B cell (primary cell): ENCODE results near the gene PPAN. TPM values are rescaled to one million over a fixed set of nuclear protein-coding genes. Genes with fewer than 3 reads are reported as not detected.
A peak's percentile ranks its signal among the peaks of the same experiment; 100 is the strongest.

ENCODE experiments used
- ATAC-seq: fragments of 200-7000 bp; cut with Tn5 transposase; one replicate; pipeline ENCODE4 v1.10.0; 2021; ENCODE audit warnings: low read depth, mild to moderate bottlenecking, moderate number of reproducible peaks, moderate library complexity
- CTCF ChIA-PET: fragments of 350-600 bp; sonication (Branson Sonifier 250); formaldehyde crosslinking; loops from one replicate; lab custom pipeline; 2021; ENCODE audit warnings: antibody characterized with exemption, inconsistent platforms; lab: Charles Lee
- POLR2A ChIA-PET: fragments of 350-600 bp; sonication (Branson Sonifier 250); formaldehyde crosslinking; loops from one replicate; lab custom pipeline; 2021; ENCODE audit warnings: antibody characterized with exemption; lab: Charles Lee
- DNase-seq: peaks from one replicate; pipeline ENCODE4 v3.0.0; 2013
- H2AFZ ChIP-seq: 2 replicates; pipeline ENCODE4 v1.6.1; 2012; ENCODE audit warnings: mild to moderate bottlenecking, low read depth, low read length; ENCODE audit not compliant: insufficient read depth, poor library complexity, severe bottlenecking
- H3K27ac ChIP-seq, 2 donors: 1 replicate in 1 of 2; 2 replicates in 1 of 2; pipeline ENCODE4 v1.5.1; 2012 to 2013; ENCODE audit warnings: low read length in 2 of 2, mild to moderate bottlenecking in 2 of 2, moderate library complexity in 1 of 2
- H3K27me3 ChIP-seq, 4 experiments: fragments of 200-600 bp in 1 of 4; sonication (generic) in 1 of 4; replicated peaks in 1 of 4; 1 replicate in 2 of 4; 2 replicates in 2 of 4; pipeline versions ENCODE4 v1.6.1 to v1.7.0; 2013 to 2016; ENCODE audit warnings: low read length in 3 of 4, mild to moderate bottlenecking in 2 of 4, mixed read lengths in 1 of 4, moderate library complexity in 1 of 4; ENCODE audit not compliant: insufficient read depth in 4 of 4, control insufficient read depth in 3 of 4; ENCODE audit errors: control extremely low read depth in 1 of 4
- H3K36me3 ChIP-seq, 2 experiments: replicated peaks in 1 of 2; 1 replicate in 1 of 2; 2 replicates in 1 of 2; pipeline versions ENCODE4 v1.6.1 to v1.7.1; 2013; ENCODE audit warnings: low read length in 1 of 2; ENCODE audit not compliant: insufficient read depth in 2 of 2, control insufficient read depth in 1 of 2; ENCODE audit errors: control extremely low read depth in 1 of 2, extremely low read depth in 1 of 2
- H3K4me1 ChIP-seq, 2 donors: fragments of 200-600 bp in 1 of 2; sonication (generic) in 1 of 2; 1 replicate in 1 of 2; 2 replicates in 1 of 2; pipeline versions ENCODE4 v1.5.1 to v1.6.1; 2013 to 2017; ENCODE audit warnings: low read length in 2 of 2; ENCODE audit not compliant: control insufficient read depth in 2 of 2, insufficient read depth in 2 of 2
- H3K4me2 ChIP-seq: replicated peaks from 2 replicates; pipeline ENCODE3; 2012; ENCODE audit warnings: mild to moderate bottlenecking, low read depth, low read length; ENCODE audit not compliant: poor library complexity, severe bottlenecking
- H3K4me3 ChIP-seq, 5 experiments: fragments of 200-600 bp in 1 of 5; sonication (generic) in 1 of 5; 1 replicate in 3 of 5; 2 replicates in 2 of 5; pipeline versions ENCODE4 v1.5.1 to v1.7.0; 2011 to 2016; ENCODE audit warnings: low read length in 4 of 5, mild to moderate bottlenecking in 4 of 5, low read depth in 2 of 5, control low read depth in 1 of 5, moderate library complexity in 1 of 5; ENCODE audit not compliant: insufficient read depth in 1 of 5; ENCODE audit errors: control extremely low read depth in 1 of 5, extremely low read depth in 1 of 5
- H3K79me2 ChIP-seq: fragments of 200-600 bp; sonication (generic); one replicate; pipeline ENCODE4 v1.6.0; 2016; ENCODE audit warnings: low read length; ENCODE audit not compliant: control insufficient read depth, insufficient read depth
- H3K9ac ChIP-seq: fragments of 200-600 bp; sonication (generic); 2 replicates; pipeline ENCODE4 v1.6.1; 2017; ENCODE audit warnings: mild to moderate bottlenecking, low read length, moderate library complexity
- H3K9me3 ChIP-seq, 3 donors: one replicate each; pipeline versions ENCODE4 v1.6.1 to v1.7.1; 2013; ENCODE audit warnings: low read length in 2 of 3; ENCODE audit not compliant: control insufficient read depth in 2 of 3, insufficient read depth in 1 of 3; ENCODE audit errors: control extremely low read depth in 1 of 3
- H4K20me1 ChIP-seq: 2 replicates; pipeline ENCODE4 v1.6.0; 2012; ENCODE audit warnings: mild to moderate bottlenecking, low read length; ENCODE audit not compliant: insufficient read depth, control insufficient read depth, poor library complexity, severe bottlenecking
- H3K27ac Mint-ChIP-seq: one replicate; pipeline ENCODE4 v1.8.0; 2021; ENCODE audit warnings: mixed read lengths
- H3K27me3 Mint-ChIP-seq: one replicate; pipeline ENCODE4 v1.8.0; 2021; ENCODE audit warnings: mixed read lengths
- H3K4me1 Mint-ChIP-seq: one replicate; pipeline ENCODE4 v1.8.0; 2021; ENCODE audit warnings: mixed read lengths
- H3K4me3 Mint-ChIP-seq: one replicate; pipeline ENCODE4 v1.8.0; 2021; ENCODE audit warnings: mixed read lengths
- H3K9me3 Mint-ChIP-seq: one replicate; pipeline ENCODE4 v1.8.0; 2022; ENCODE audit warnings: mixed read lengths; ENCODE audit not compliant: insufficient read depth
- CTCF ChIP-seq: fragments of 200-600 bp; IDR thresholded peaks from one replicate; pipeline ENCODE4 v1.8.0; 2022; ENCODE audit warnings: antibody characterized with exemption, mild to moderate bottlenecking
- EZH2 ChIP-seq: IDR thresholded peaks from 2 replicates; pipeline ENCODE4 v1.6.1; 2012; ENCODE audit warnings: borderline replicate concordance, low read depth, mild to moderate bottlenecking, moderate library complexity, low read length; ENCODE audit not compliant: insufficient read depth, poor library complexity, severe bottlenecking
- WGBS: methylation state at CpG from one replicate; pipeline ENCODE4 v1.1.5; 2013; ENCODE audit warnings: missing lambda C conversion rate; ENCODE audit not compliant: insufficient coverage; 5-methylcytosine and 5-hydroxymethylcytosine counted together
- intact Hi-C: fragments of 100-400 bp; cut with micrococcal nuclease; formaldehyde crosslinking; loops from one replicate; pipeline ENCODE4 v1.10.0; 2022
- polyA plus RNA-seq: library from polyadenylated mRNA; depleted of rRNA; stranded (reverse); fragments of >200 nt; gene quantifications from 2 replicates; pipeline ENCODE4 v1.2.3, GENCODE V29; 2012
- total RNA-seq, 2 donors: library from RNA; stranded (reverse); fragments of 120-200 nt in 1 of 2; gene quantifications; 1 replicate in 1 of 2; 2 replicates in 1 of 2; pipeline versions ENCODE4 v1.2.3 to v1.2.4, GENCODE V29; 2013 to 2022

The PPAN gene
- total and polyA plus RNA-seq, 2 donors (not counting 1 experiment from before 2014, with no cell fraction given) = 42.2 to 88.0 TPM

- Mint-ChIP-seq H3K9me3 (no peaks in the 10 kb centered on the region), H3K27me3 (no peaks in the 10 kb centered on the region), H3K4me3 (no peak overlapping the region), H3K27ac (peak overlapping the region; percentile 26), H3K4me1 (no peaks in the 10 kb centered on the region)
- no peak for DNase-seq
- Histone ChIP-seq H3K36me3 (peaks cover 0 to 84% of the 10 kb centered on the region in 2 experiments), H3K4me1 (no peaks in the 10 kb centered on the region), H3K9ac (no peak overlapping the region), H2AFZ (no peak overlapping the region), H3K27me3 (no peaks in the 10 kb centered on the region), H3K4me2 (no peak overlapping the region), H3K27ac (no peak overlapping the region), H3K4me3 (no peak overlapping the region), H4K20me1 (no peaks in the 10 kb centered on the region), H3K79me2 (no peaks in the 10 kb centered on the region), H3K9me3 (no peaks in the 10 kb centered on the region)
- 97% methylated on average over 27 of the region's 27 CpGs for WGBS
- POLR2A ChIA-PET = interaction anchor here (0.5 to 0.6 kb wide), 2 partner anchors 357 to 665 kb away, joined by 3 to 5 read pairs; no protein-coding TSS in a partner anchor
- CTCF ChIA-PET = no interaction called here
- ATAC-seq = no peak
- TF ChIP-seq CTCF (no peak), EZH2 (no peak)
- intact Hi-C loops = no loop called here
These were observed 33.0 kb downstream of the PPAN start for GRCh38 chr19:10138879-10139795.

- Mint-ChIP-seq H3K27ac (no peak overlapping the region), H3K4me3 (no peak overlapping the region), H3K4me1 (no peaks in the 10 kb centered on the region), H3K27me3 (no peaks in the 10 kb centered on the region), H3K9me3 (no peaks in the 10 kb centered on the region)
- DNase-seq (no peak), ATAC-seq (no peak)
- H3K27me3 ChIP-seq = no peaks in the 10 kb centered on the region
- H3K9me3 ChIP-seq = no peaks in the 10 kb centered on the region
- intact Hi-C loops = no loop called here
- no peaks in the 10 kb centered on the region for H3K4me1 ChIP-seq
- no peak overlapping the region for H3K9ac ChIP-seq
- H2AFZ ChIP-seq = no peak overlapping the region
- no peak overlapping the region for H3K4me2 ChIP-seq
- 95% methylated on average over 22 of the region's 23 CpGs for WGBS
- TF ChIP-seq CTCF = no peak
- TF ChIP-seq EZH2 = no peak
- H4K20me1 ChIP-seq = no peaks in the 10 kb centered on the region
- no peak overlapping the region for H3K4me3 ChIP-seq
- H3K36me3 ChIP-seq = peaks cover 1 to 89% of the 10 kb centered on the region in 2 experiments
- POLR2A ChIA-PET = no interaction called here
- no peak overlapping the region for H3K27ac ChIP-seq
- CTCF ChIA-PET = interaction anchor here (1.0 kb wide), 1 partner anchor 20 kb away, joined by 4 read pairs; no protein-coding TSS in a partner anchor
- no peaks in the 10 kb centered on the region for H3K79me2 ChIP-seq
These were observed 33.8 kb downstream of the PPAN start for GRCh38 chr19:10139952-10140351.
